ENCODE data around the gene MLXIP.

DNA sequence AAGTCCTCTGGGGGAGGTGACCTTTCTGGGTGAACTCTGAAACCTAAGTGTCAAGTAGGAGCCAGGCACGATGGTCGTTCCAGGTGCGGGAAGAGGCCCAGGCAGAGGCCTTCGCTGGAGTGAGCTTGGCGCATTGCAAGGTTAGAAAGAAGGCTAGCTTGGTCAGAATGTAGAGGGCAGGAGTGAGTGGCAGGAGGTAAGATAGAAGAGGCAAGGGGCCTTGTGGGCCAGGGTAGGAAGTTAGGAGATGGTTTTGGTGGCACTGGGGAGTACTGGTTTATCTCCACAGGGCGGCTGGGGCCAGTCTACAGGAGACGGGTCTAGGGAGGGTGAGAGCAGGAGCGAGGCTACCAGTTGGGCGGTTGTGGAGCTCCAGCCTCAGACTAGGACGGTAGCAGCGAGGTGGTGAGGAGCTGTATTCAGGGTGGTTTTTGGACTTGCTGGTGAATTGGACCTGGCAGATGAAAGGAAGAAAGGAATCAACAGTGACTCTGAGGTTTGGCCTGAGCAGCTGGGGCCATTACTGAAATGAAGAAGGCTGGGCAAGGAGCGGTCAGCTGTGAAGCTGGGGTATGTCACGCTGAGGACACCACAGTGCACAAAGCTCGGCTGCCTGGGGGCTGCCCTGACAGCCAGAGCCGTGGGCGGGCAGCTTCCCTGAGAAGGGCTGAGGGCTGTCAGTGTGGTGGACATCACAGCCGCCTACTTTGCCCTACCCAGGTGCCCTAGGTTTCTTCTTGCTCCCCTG lies 9.0 kb downstream of the MLXIP start:
- TF ChIP-seq CTCF (IDR thresholded peaks at IDR 0.05) = no peak
- TF ChIP-seq POLR2A (IDR thresholded peaks at IDR 0.05) = no peak
